Measurements from ENCODE around the gene ADNP2.

Gene ADNP2

GRCh38 chr18:80070825-80071224 is 38.2 kb upstream of the ADNP2 start:
- no peak for TF ChIP-seq CTCF (IDR thresholded peaks at IDR 0.05; ENCODE audit: extremely low read depth, insufficient read depth, missing control alignments)

GRCh38 chr18:80074183-80074582 is 34.9 kb upstream of the ADNP2 start:
- in situ Hi-C loops (cut with MboI; ENCODE audit: low pct_unique_long_range_greater_than_20kb, low sequenced_read_pairs, unreplicated experiment), result no loop called here
- no peak for TF ChIP-seq CTCF (IDR thresholded peaks at IDR 0.05; ENCODE audit: extremely low read depth, insufficient read depth, missing control alignments)
- no peak for DNase-seq (ENCODE audit: low spot score)

More at GRCh38 chr18:80070825-80071224, 38.2 kb upstream of the ADNP2 start:
- no peak for DNase-seq (ENCODE audit: low spot score)
- in situ Hi-C loops (cut with MboI; ENCODE audit: low pct_unique_long_range_greater_than_20kb, low sequenced_read_pairs, unreplicated experiment), result no loop called here

- TF ChIP-seq CTCF (IDR thresholded peaks at IDR 0.05; ENCODE audit: extremely low read depth, insufficient read depth, missing control alignments), result no peak
- in situ Hi-C loops (cut with MboI; ENCODE audit: low pct_unique_long_range_greater_than_20kb, low sequenced_read_pairs, unreplicated experiment), result no loop called here
- DNase-seq (ENCODE audit: low spot score), result no peak
These were observed 34.4 kb upstream of the ADNP2 start for GRCh38 chr18:80074697-80075096.

GRCh38 chr18:80075940-80076339 is 33.1 kb upstream of the ADNP2 start:
- no peak for TF ChIP-seq CTCF (IDR thresholded peaks at IDR 0.05; ENCODE audit: extremely low read depth, insufficient read depth, missing control alignments)
- DNase-seq (ENCODE audit: low spot score), result no peak
- in situ Hi-C loops (cut with MboI; ENCODE audit: low pct_unique_long_range_greater_than_20kb, low sequenced_read_pairs, unreplicated experiment), result no loop called here

GRCh38 chr18:80076379-80076778 is 32.7 kb upstream of the ADNP2 start:
- no peak for TF ChIP-seq CTCF (IDR thresholded peaks at IDR 0.05; ENCODE audit: extremely low read depth, insufficient read depth, missing control alignments)
- no peak for DNase-seq (ENCODE audit: low spot score)
- in situ Hi-C loops (cut with MboI; ENCODE audit: low pct_unique_long_range_greater_than_20kb, low sequenced_read_pairs, unreplicated experiment), result no loop called here

GRCh38 chr18:80077873-80078272 is 31.2 kb upstream of the ADNP2 start:
- no peak for DNase-seq (ENCODE audit: low spot score)
- in situ Hi-C loops (cut with MboI; ENCODE audit: low pct_unique_long_range_greater_than_20kb, low sequenced_read_pairs, unreplicated experiment), result no loop called here
- TF ChIP-seq CTCF (IDR thresholded peaks at IDR 0.05; ENCODE audit: extremely low read depth, insufficient read depth, missing control alignments), result no peak

GRCh38 chr18:80086281-80086680 is 22.8 kb upstream of the ADNP2 start:
- in situ Hi-C loops (cut with MboI; ENCODE audit: low pct_unique_long_range_greater_than_20kb, low sequenced_read_pairs, unreplicated experiment), result no loop called here
- TF ChIP-seq CTCF (IDR thresholded peaks at IDR 0.05; ENCODE audit: extremely low read depth, insufficient read depth, missing control alignments), result no peak
- DNase-seq (ENCODE audit: low spot score), result no peak
